OCI-LY1 (cell line): ENCODE measurements around the gene ATAD3C.

Experiments used
- EZH2 ChIP-seq: fragments of 200-600 bp; sonication (generic), shearing (Covaris generic); IDR thresholded peaks from 2 replicates; pipeline ENCODE4 v1.8.0; 2017; ENCODE audit warnings: borderline replicate concordance, mixed run types, mild to moderate bottlenecking, antibody characterized with exemption, low read length, moderate library complexity, mixed read lengths
- TF ChIP-seq, protein P1 (sequence below): fragments of 200-600 bp; sonication (generic), shearing (Covaris generic); IDR thresholded peaks from 2 replicates; pipeline ENCODE4 v1.5.1; 2017; ENCODE audit warnings: mild to moderate bottlenecking, antibody characterized with exemption, low read length, moderate library complexity, mixed read lengths

DNA sequence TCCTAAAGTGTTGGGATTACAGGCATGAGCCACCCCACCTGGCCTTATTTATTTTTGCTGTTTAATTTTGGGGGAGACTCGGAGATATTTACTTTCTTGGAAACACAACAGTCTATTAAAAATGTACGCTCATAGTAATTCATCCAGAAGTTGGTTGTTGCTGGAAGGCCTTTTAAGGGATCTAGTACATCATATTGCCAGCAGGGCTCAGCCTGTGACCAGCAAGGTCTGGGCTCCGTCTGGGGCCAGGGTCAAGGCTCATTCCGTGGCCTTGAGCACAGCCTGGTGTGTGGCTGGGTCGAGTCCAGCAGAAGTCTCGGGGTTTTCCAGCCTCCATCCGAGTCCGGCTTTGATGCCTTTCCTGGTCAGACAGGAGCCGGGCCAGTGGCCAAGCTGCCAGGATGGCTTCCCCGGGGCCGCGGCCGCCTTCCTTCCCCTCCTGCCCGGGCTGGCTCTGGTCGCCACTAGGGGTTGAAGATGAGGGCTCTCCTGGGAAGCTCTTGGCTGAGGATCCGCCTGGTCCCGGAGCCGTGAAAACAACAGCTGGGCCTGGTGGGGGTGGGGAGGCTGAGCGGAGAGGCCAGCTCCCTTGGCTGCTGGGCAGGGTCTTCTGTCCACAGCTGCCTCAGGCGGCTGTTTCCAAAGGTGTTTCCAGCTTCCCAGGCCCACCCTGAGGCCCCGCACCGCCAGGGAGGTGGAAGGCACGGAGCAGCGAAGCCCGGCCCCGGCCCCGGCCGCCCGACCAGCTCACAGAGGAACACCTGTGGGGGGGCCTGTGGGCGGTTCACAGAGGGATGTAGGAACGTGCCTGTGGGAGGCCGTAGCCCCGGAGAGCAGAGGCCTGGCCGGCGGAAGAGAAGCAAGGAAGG, 19.1 kb upstream of the ATAD3C start:
- no peak for TF ChIP-seq EZH2
- TF ChIP-seq, protein P1, sequence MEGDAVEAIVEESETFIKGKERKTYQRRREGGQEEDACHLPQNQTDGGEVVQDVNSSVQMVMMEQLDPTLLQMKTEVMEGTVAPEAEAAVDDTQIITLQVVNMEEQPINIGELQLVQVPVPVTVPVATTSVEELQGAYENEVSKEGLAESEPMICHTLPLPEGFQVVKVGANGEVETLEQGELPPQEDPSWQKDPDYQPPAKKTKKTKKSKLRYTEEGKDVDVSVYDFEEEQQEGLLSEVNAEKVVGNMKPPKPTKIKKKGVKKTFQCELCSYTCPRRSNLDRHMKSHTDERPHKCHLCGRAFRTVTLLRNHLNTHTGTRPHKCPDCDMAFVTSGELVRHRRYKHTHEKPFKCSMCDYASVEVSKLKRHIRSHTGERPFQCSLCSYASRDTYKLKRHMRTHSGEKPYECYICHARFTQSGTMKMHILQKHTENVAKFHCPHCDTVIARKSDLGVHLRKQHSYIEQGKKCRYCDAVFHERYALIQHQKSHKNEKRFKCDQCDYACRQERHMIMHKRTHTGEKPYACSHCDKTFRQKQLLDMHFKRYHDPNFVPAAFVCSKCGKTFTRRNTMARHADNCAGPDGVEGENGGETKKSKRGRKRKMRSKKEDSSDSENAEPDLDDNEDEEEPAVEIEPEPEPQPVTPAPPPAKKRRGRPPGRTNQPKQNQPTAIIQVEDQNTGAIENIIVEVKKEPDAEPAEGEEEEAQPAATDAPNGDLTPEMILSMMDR = no peak
